Prostate gland (tissue), 2 donors: ENCODE data around the gene LRRC14B.

Experiments used
- POLR2A ChIP-seq: fragments of 450-650 bp; IDR thresholded peaks from one replicate; pipeline ENCODE4 v1.6.1; 2016; ENCODE audit warnings: antibody characterized with exemption, mild to moderate bottlenecking
- POLR2AphosphoS5 ChIP-seq: sonication (generic); formaldehyde crosslinking; IDR thresholded peaks from one replicate; pipeline ENCODE4 v1.6.1; 2017; ENCODE audit warnings: antibody characterized with exemption
- TF ChIP-seq, protein P1 (sequence below), 4 experiments: fragments of 200-600 bp in 2 of 4; fragments of 450-650 bp in 2 of 4; sonication (generic) in 2 of 4; IDR thresholded peaks; 1 replicate in 3 of 4; 2 replicates in 1 of 4; pipeline ENCODE4 v1.5.1; 2016 to 2019; ENCODE audit warnings: antibody characterized with exemption in 4 of 4, mild to moderate bottlenecking in 2 of 4, moderate library complexity in 2 of 4

GRCh38 chr5:144941-145340, 46.4 kb upstream of the LRRC14B start:
- TF ChIP-seq, protein P1, sequence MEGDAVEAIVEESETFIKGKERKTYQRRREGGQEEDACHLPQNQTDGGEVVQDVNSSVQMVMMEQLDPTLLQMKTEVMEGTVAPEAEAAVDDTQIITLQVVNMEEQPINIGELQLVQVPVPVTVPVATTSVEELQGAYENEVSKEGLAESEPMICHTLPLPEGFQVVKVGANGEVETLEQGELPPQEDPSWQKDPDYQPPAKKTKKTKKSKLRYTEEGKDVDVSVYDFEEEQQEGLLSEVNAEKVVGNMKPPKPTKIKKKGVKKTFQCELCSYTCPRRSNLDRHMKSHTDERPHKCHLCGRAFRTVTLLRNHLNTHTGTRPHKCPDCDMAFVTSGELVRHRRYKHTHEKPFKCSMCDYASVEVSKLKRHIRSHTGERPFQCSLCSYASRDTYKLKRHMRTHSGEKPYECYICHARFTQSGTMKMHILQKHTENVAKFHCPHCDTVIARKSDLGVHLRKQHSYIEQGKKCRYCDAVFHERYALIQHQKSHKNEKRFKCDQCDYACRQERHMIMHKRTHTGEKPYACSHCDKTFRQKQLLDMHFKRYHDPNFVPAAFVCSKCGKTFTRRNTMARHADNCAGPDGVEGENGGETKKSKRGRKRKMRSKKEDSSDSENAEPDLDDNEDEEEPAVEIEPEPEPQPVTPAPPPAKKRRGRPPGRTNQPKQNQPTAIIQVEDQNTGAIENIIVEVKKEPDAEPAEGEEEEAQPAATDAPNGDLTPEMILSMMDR (IDR thresholded peaks at IDR 0.05), result no peak
- TF ChIP-seq POLR2A (no peak), POLR2AphosphoS5 (no peak)
